ENCODE data around the gene APC. TPM values are rescaled to one million over a fixed set of nuclear protein-coding genes. Genes with fewer than 3 reads are reported as not detected.

Gene APC
- total RNA-seq, 3 donors from 2014 or later: 42.7 to 62.8 (median 43.5) TPM

DNA sequence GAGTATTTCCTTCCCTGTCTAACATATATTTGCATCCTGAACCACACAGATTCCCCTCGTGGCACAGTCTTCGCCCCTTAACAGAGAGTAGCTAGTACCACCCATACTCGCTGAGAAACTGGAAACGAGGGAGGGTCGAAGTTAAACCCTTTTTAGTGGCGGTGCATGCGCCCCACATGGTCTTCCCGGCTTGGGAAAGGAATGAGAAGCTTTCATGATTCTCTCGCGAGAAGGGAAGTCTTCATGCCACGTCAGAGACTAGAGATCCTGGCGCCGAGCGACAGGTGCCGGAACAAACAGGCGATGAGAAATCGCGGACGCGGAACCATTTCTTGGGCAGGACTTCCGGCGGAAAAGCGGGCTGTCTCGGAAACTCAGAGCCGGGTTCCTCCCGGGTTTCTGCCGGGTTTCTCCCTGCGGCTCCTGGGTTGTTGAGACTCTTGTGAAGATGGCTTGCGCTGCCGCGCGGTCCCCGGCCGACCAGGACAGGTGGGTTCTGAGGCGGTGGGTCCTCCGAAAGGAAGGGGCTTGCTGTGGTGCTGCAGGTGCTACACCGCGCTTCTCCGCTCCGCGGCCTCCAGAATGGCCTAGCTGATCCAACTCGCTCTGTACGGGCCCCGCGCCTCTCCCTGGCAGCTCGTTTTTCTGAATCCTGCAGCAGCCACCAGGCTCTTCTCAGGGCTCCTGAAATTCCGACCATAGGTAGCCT lies 123.4 kb downstream of the APC start, which contains the start of gene SRP19:
TSS of gene SRP19 (plus strand) at position 359 of the 709 bp plus-strand sequence. CDS start at position 449, 90 bp downstream.
- intact Hi-C loops (cut with DNase I, micrococcal nuclease): no loop called here
- no peaks in the 10 kb centered on the region for H3K9me3 ChIP-seq
- ATAC-seq (peak; percentile 100), DNase-seq (peak; percentile 94 to 97 (median 96))
- TF ChIP-seq, protein P1, sequence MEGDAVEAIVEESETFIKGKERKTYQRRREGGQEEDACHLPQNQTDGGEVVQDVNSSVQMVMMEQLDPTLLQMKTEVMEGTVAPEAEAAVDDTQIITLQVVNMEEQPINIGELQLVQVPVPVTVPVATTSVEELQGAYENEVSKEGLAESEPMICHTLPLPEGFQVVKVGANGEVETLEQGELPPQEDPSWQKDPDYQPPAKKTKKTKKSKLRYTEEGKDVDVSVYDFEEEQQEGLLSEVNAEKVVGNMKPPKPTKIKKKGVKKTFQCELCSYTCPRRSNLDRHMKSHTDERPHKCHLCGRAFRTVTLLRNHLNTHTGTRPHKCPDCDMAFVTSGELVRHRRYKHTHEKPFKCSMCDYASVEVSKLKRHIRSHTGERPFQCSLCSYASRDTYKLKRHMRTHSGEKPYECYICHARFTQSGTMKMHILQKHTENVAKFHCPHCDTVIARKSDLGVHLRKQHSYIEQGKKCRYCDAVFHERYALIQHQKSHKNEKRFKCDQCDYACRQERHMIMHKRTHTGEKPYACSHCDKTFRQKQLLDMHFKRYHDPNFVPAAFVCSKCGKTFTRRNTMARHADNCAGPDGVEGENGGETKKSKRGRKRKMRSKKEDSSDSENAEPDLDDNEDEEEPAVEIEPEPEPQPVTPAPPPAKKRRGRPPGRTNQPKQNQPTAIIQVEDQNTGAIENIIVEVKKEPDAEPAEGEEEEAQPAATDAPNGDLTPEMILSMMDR (IDR thresholded peaks at IDR 0.05): no peak
- H3K4me1 ChIP-seq (ENCODE audit: low read depth): peaks cover 15% of the 10 kb centered on the region
- peak within 1 kb of the TSS; percentile 91 for H3K4me3 ChIP-seq
- H3K36me3 ChIP-seq (ENCODE audit: low read depth): no peaks in the 10 kb centered on the region

DNA sequence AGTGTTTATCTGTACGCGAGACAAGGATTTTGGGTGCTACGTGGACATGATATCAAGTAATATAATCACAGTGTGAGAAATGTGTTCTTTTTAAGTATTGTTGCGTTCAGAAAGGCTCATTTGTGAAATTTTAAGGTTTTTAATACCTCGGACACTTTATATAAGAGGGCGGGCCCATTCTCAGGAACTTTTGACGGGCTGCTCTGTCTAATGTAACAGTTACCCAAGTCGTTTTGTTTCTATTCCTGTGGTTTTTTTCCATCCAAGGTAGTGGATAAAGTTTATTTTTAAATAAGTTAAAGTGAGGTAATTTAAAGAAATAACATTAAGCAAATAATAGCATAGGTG lies 123.9 kb downstream of the APC start:
- Histone ChIP-seq H3K4me1 (ENCODE audit: low read depth) (peaks cover 15% of the 10 kb centered on the region), H3K9me3 (no peaks in the 10 kb centered on the region), H3K4me3 (peak overlapping the region; percentile 91), H3K36me3 (ENCODE audit: low read depth) (no peaks in the 10 kb centered on the region)
- ATAC-seq (no peak), DNase-seq (no peak)
- TF ChIP-seq, protein P1 (IDR thresholded peaks at IDR 0.05): no peak
- intact Hi-C loops (cut with DNase I, micrococcal nuclease): no loop called here

DNA sequence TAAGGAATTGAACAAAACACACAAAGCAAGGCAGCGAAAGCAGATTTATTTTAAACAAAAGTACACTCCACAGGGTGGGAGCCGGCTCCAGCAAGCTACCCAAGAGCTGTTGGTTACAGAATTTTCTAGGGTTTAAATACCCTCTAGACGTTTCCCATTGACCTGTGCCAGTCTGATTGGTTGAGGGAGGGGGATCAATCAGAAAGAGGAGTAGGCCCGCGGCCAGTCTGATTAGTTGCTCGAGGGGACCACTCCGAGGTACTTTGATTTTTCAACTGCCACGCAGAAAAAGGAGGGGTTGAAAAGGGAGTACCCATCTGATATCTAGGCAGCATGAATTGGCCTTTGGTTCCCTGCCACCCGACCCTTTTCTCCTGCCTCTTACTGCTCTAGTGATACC lies 124.4 kb downstream of the APC start:
- TF ChIP-seq, protein P1 (IDR thresholded peaks at IDR 0.05): no peak
- no peak for DNase-seq
- Histone ChIP-seq H3K4me1 (ENCODE audit: low read depth) (peaks cover 15% of the 10 kb centered on the region), H3K9me3 (no peaks in the 10 kb centered on the region), H3K4me3 (no peak overlapping the region), H3K36me3 (ENCODE audit: low read depth) (no peaks in the 10 kb centered on the region)
- intact Hi-C loops (cut with DNase I, micrococcal nuclease): no loop called here
- ATAC-seq: no peak

DNA sequence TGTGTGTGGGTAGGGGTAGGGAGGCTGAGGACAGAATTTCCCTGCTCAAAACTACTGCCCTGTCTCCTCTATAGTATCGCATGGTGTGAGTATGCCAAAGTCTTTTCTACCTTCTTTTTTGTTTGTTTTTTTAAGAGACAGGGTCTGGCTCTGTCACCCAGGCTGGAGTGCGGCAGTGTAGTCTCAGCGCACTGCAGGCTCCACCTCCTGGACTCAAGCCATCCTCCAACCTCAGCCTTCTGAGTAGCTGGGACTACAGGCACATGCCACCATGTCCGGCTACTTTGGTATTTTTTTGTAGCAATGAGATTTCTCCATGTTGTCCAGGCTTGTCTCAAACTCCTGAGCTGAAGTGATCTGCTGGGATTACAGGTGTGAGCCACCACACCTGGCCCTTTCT lies 125.9 kb downstream of the APC start:
- Histone ChIP-seq H3K9me3 (no peaks in the 10 kb centered on the region), H3K4me1 (ENCODE audit: low read depth) (peaks cover 15% of the 10 kb centered on the region), H3K4me3 (no peak overlapping the region), H3K36me3 (ENCODE audit: low read depth) (peaks cover 4% of the 10 kb centered on the region)
- DNase-seq (no peak), ATAC-seq (no peak)
- intact Hi-C loops (cut with DNase I, micrococcal nuclease): no loop called here
- TF ChIP-seq, protein P1 (IDR thresholded peaks at IDR 0.05): no peak

DNA sequence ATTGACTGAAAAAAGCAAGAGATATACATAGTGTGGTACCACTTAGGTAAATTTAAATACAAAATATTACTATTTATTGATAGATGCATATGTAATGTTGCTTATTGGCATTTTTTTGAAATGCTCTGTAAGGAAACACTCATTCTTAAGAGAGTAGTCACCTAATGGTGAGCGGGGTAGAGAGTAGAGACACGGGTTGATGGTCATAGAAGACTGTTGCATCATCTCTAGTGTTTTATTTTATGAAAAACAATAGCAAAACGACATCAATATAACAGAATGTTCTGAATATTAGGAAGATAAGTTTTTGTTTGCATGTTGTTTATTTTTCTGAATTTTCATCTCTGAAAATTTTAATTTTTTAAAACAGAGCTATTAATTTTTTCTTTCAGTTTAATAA lies 127.4 kb downstream of the APC start:
- Histone ChIP-seq H3K36me3 (ENCODE audit: low read depth) (peaks cover 4% of the 10 kb centered on the region), H3K4me1 (ENCODE audit: low read depth) (peaks cover 15% of the 10 kb centered on the region), H3K4me3 (no peak overlapping the region), H3K9me3 (no peaks in the 10 kb centered on the region)
- intact Hi-C loops (cut with DNase I, micrococcal nuclease): no loop called here
- TF ChIP-seq, protein P1 (IDR thresholded peaks at IDR 0.05): no peak
- ATAC-seq (no peak), DNase-seq (no peak)

Measured in mucosa of descending colon (tissue), 3 donors.